ENCODE data around the gene ENDOD1.

DNA sequence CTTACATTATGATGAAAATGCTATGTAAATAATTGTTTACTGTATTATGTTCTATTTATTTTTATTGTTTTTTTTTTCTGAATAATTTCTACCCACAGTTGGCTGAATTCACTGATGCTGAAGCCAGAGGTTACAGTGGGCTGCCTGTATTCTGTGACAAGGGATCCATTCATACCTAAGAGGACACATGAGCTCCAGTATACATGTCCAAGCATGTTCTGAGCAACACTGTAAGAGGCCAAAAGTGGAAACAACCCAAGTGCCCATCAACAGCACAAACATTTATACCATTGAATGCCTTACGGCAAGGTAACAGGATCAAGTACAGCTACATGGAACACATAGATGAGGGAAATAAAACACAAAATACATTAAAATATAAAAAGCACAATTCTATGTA is 24.3 kb upstream of the ENDOD1 start:
- TF ChIP-seq, protein P1, sequence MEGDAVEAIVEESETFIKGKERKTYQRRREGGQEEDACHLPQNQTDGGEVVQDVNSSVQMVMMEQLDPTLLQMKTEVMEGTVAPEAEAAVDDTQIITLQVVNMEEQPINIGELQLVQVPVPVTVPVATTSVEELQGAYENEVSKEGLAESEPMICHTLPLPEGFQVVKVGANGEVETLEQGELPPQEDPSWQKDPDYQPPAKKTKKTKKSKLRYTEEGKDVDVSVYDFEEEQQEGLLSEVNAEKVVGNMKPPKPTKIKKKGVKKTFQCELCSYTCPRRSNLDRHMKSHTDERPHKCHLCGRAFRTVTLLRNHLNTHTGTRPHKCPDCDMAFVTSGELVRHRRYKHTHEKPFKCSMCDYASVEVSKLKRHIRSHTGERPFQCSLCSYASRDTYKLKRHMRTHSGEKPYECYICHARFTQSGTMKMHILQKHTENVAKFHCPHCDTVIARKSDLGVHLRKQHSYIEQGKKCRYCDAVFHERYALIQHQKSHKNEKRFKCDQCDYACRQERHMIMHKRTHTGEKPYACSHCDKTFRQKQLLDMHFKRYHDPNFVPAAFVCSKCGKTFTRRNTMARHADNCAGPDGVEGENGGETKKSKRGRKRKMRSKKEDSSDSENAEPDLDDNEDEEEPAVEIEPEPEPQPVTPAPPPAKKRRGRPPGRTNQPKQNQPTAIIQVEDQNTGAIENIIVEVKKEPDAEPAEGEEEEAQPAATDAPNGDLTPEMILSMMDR (IDR thresholded peaks at IDR 0.05): no peak
- no peak for TF ChIP-seq POLR2A (IDR thresholded peaks at IDR 0.05)

Data from thyroid gland (tissue), 4 donors.